AG04450 (cell line): ENCODE measurements around the gene IRF2. TPM values are rescaled to one million over a fixed set of nuclear protein-coding genes. Genes with fewer than 3 reads are reported as not detected.

Source experiments
- CTCF ChIA-PET: fragments of 300-600, 350-600 bp; formaldehyde crosslinking; extraction: SDS; loops from one replicate; lab custom pipeline; 2022; ENCODE audit warnings: antibody characterized with exemption, inconsistent platforms; lab: Charles Lee
- POLR2A ChIA-PET: fragments of 350-600 bp; formaldehyde crosslinking; extraction: SDS; loops from one replicate; lab custom pipeline; 2021; ENCODE audit warnings: antibody characterized with exemption, inconsistent platforms; lab: Yijun Ruan, JAX
- DNase-seq: peaks from one replicate; pipeline ENCODE4 v3.0.0-alpha.2; 2011; ENCODE audit warnings: low read depth, low spot score
- H3K27ac ChIP-seq: one replicate; pipeline ENCODE4 v1.5.1; 2012; ENCODE audit warnings: low read depth, low read length, control low read depth
- H3K27me3 ChIP-seq: one replicate; pipeline ENCODE4 v1.6.0; 2012; ENCODE audit warnings: low read length; ENCODE audit not compliant: control insufficient read depth, insufficient read depth
- H3K4me3 ChIP-seq: 2 replicates; pipeline ENCODE4 v1.5.1; 2011; ENCODE audit warnings: mild to moderate bottlenecking, low read depth, low read length, control low read depth
- H3K9me3 ChIP-seq: 2 replicates; pipeline ENCODE4 v1.5.1; 2012; ENCODE audit warnings: low read length; ENCODE audit not compliant: control insufficient read depth, insufficient read depth
- CTCF ChIP-seq: IDR thresholded peaks from 2 replicates; pipeline ENCODE4 v1.5.1; 2011; ENCODE audit warnings: low read depth, low read length, control low read depth, inconsistent platforms
- polyA plus RNA-seq: library from polyadenylated mRNA; depleted of rRNA; stranded (reverse); fragments of >200 nt; gene quantifications from 2 replicates; pipeline ENCODE4 v1.2.3, GENCODE V29; 2011

IRF2 gene
- polyA plus RNA-seq, 1 experiment, result 39.2 TPM

- H3K4me3 ChIP-seq, result no peak overlapping the region
- ChIA-PET CTCF (interaction anchor here (1.7 kb wide), 1 partner anchor 129 kb away, joined by 5 read pairs; no protein-coding TSS in a partner anchor), POLR2A (interaction anchor here (1.0 kb wide), 1 partner anchor 9 kb away, joined by 4 read pairs; no protein-coding TSS in a partner anchor)
- H3K27ac ChIP-seq, result no peak overlapping the region
- no peaks in the 10 kb centered on the region for H3K27me3 ChIP-seq
- no peak for DNase-seq
- no peak for TF ChIP-seq CTCF
- H3K9me3 ChIP-seq, result peaks cover 4% of the 10 kb centered on the region
These were observed 81.4 kb downstream of the IRF2 start for GRCh38 chr4:184392748-184393559.

DNA sequence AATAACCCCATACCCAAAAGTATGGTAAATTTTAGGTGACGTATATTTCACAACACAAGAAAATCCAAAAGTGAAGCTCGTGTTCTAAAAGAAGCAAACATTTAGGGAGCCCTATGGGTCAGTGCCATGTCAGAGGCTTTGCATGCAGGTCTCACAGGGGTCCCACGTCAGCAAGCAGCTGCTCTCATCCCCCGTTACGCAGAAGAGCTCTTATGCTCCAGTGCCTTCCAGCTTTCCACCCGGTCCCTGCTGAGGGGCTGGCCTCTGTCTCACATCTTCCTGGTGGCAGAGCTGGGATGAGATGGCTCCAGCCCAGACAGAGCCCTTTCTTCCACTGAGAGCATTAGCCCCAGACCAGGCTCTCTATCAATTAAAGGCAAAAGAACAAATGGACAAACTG lies 82.0 kb downstream of the IRF2 start:
- Histone ChIP-seq H3K27me3 (no peaks in the 10 kb centered on the region), H3K27ac (no peak overlapping the region), H3K4me3 (no peak overlapping the region), H3K9me3 (peaks cover 4% of the 10 kb centered on the region)
- ChIA-PET POLR2A (no interaction called here), CTCF (interaction anchor here (1.7 kb wide), 1 partner anchor 128 kb away, joined by 5 read pairs; no protein-coding TSS in a partner anchor)
- DNase-seq, result no peak
- TF ChIP-seq CTCF, result no peak

GRCh38 chr4:184389978-184390900 lies 84.1 kb downstream of the IRF2 start:
- no peak for TF ChIP-seq CTCF
- POLR2A ChIA-PET, result interaction anchor here (0.9 kb wide), 1 partner anchor 27 kb away, joined by 3 read pairs; no protein-coding TSS in a partner anchor
- CTCF ChIA-PET, result no interaction called here

GRCh38 chr4:184388106-184388505 lies 86.2 kb downstream of the IRF2 start:
- Histone ChIP-seq H3K27me3 (no peaks in the 10 kb centered on the region), H3K4me3 (no peak overlapping the region), H3K9me3 (peaks cover 4% of the 10 kb centered on the region), H3K27ac (no peak overlapping the region)
- ChIA-PET POLR2A (no interaction called here), CTCF (no interaction called here)
- no peak for DNase-seq
- TF ChIP-seq CTCF, result no peak

More at GRCh38 chr4:184389978-184390900, 84.1 kb downstream of the IRF2 start:
- H3K4me3 ChIP-seq, result no peak overlapping the region
- peaks cover 4% of the 10 kb centered on the region for H3K9me3 ChIP-seq
- H3K27ac ChIP-seq, result no peak overlapping the region
- DNase-seq, result no peak
- no peaks in the 10 kb centered on the region for H3K27me3 ChIP-seq
